Muscle layer of colon (tissue), 2 donors: ENCODE data around the gene NINJ2.

ENCODE experiments used
- H3K27ac ChIP-seq: one replicate; pipeline ENCODE4 v1.7.0; 2013; ENCODE audit warnings: low read depth, mild to moderate bottlenecking, low read length, moderate library complexity
- H3K27me3 ChIP-seq, 2 donors: one replicate each; pipeline ENCODE4 v1.7.0; 2013; ENCODE audit warnings: low read length in 2 of 2, mild to moderate bottlenecking in 2 of 2; ENCODE audit not compliant: insufficient read depth in 2 of 2, control insufficient read depth in 1 of 2
- H3K36me3 ChIP-seq: one replicate; pipeline ENCODE4 v1.7.0; 2013; ENCODE audit warnings: mild to moderate bottlenecking, low read length; ENCODE audit not compliant: insufficient read depth
- H3K4me1 ChIP-seq: one replicate; pipeline ENCODE4 v1.7.0; 2013; ENCODE audit warnings: mild to moderate bottlenecking, low read length; ENCODE audit not compliant: insufficient read depth
- H3K4me3 ChIP-seq, 2 donors: one replicate each; pipeline ENCODE4 v1.7.0; 2013; ENCODE audit warnings: low read length in 2 of 2, low read depth in 1 of 2, mild to moderate bottlenecking in 1 of 2, moderate library complexity in 1 of 2
- H3K9ac ChIP-seq: one replicate; pipeline ENCODE4 v1.7.0; 2013; ENCODE audit warnings: low read length
- H3K9me3 ChIP-seq: one replicate; pipeline ENCODE4 v1.7.0; 2013; ENCODE audit warnings: mild to moderate bottlenecking, low read length
- donor health status: abdominal sarcoma.
- donor health status: Adenocarcinoma of cecum.

The NINJ2 gene

GRCh38 chr12:539540-540310 lies 123.5 kb downstream of the NINJ2 start:
- no peaks in the 10 kb centered on the region for H3K4me1 ChIP-seq
- H3K27me3 ChIP-seq: no peaks in the 10 kb centered on the region
- no peaks in the 10 kb centered on the region for H3K9me3 ChIP-seq
- H3K4me3 ChIP-seq: no peak overlapping the region
- no peaks in the 10 kb centered on the region for H3K36me3 ChIP-seq
- no peak overlapping the region for H3K9ac ChIP-seq
- no peak overlapping the region for H3K27ac ChIP-seq

- no peaks in the 10 kb centered on the region for H3K4me1 ChIP-seq
- no peak overlapping the region for H3K9ac ChIP-seq
- no peaks in the 10 kb centered on the region for H3K27me3 ChIP-seq
- H3K9me3 ChIP-seq: no peaks in the 10 kb centered on the region
- H3K4me3 ChIP-seq: no peak overlapping the region
- H3K36me3 ChIP-seq: no peaks in the 10 kb centered on the region
- H3K27ac ChIP-seq: no peak overlapping the region
These were observed 124.3 kb downstream of the NINJ2 start for GRCh38 chr12:538731-539539.

- Histone ChIP-seq H3K27ac (no peak overlapping the region), H3K4me3 (no peak overlapping the region), H3K36me3 (no peaks in the 10 kb centered on the region), H3K9me3 (no peaks in the 10 kb centered on the region), H3K27me3 (no peaks in the 10 kb centered on the region), H3K4me1 (no peaks in the 10 kb centered on the region), H3K9ac (no peak overlapping the region)
These were observed 125.5 kb downstream of the NINJ2 start for GRCh38 chr12:537772-538171.

- Histone ChIP-seq H3K9ac (no peak overlapping the region), H3K4me1 (no peaks in the 10 kb centered on the region)
These were observed 126.4 kb downstream of the NINJ2 start for GRCh38 chr12:536751-537245.

GRCh38 chr12:535396-535795 lies 127.8 kb downstream of the NINJ2 start:
- Histone ChIP-seq H3K36me3 (no peaks in the 10 kb centered on the region), H3K27ac (no peak overlapping the region), H3K4me1 (no peaks in the 10 kb centered on the region), H3K9me3 (no peaks in the 10 kb centered on the region), H3K27me3 (no peaks in the 10 kb centered on the region), H3K4me3 (no peak overlapping the region), H3K9ac (no peak overlapping the region)

More at GRCh38 chr12:536751-537245, 126.4 kb downstream of the NINJ2 start:
- H3K27me3 ChIP-seq: no peaks in the 10 kb centered on the region
- no peak overlapping the region for H3K27ac ChIP-seq
- no peaks in the 10 kb centered on the region for H3K36me3 ChIP-seq
- H3K4me3 ChIP-seq: no peak overlapping the region
- H3K9me3 ChIP-seq: no peaks in the 10 kb centered on the region

- Histone ChIP-seq H3K4me3 (no peak overlapping the region), H3K9me3 (no peaks in the 10 kb centered on the region), H3K36me3 (no peaks in the 10 kb centered on the region), H3K27me3 (no peaks in the 10 kb centered on the region), H3K9ac (no peak overlapping the region), H3K27ac (no peak overlapping the region), H3K4me1 (no peaks in the 10 kb centered on the region)
These were observed 129.0 kb downstream of the NINJ2 start for GRCh38 chr12:534216-534615.

- Histone ChIP-seq H3K27me3 (no peaks in the 10 kb centered on the region), H3K9me3 (no peaks in the 10 kb centered on the region), H3K36me3 (no peaks in the 10 kb centered on the region), H3K4me3 (no peak overlapping the region), H3K9ac (no peak overlapping the region), H3K27ac (no peak overlapping the region), H3K4me1 (no peaks in the 10 kb centered on the region)
These were observed 129.5 kb downstream of the NINJ2 start for GRCh38 chr12:533718-534117.

- Histone ChIP-seq H3K4me1 (no peaks in the 10 kb centered on the region), H3K4me3 (no peak overlapping the region), H3K27ac (no peak overlapping the region)
These were observed 130.2 kb downstream of the NINJ2 start for GRCh38 chr12:532908-533565.

GRCh38 chr12:531951-532585 lies 131.2 kb downstream of the NINJ2 start:
- no peaks in the 10 kb centered on the region for H3K27me3 ChIP-seq
- no peak overlapping the region for H3K27ac ChIP-seq
- no peak overlapping the region for H3K4me3 ChIP-seq
- no peaks in the 10 kb centered on the region for H3K9me3 ChIP-seq
- H3K4me1 ChIP-seq: no peaks in the 10 kb centered on the region
- no peak overlapping the region for H3K9ac ChIP-seq
- no peaks in the 10 kb centered on the region for H3K36me3 ChIP-seq

More at GRCh38 chr12:532908-533565, 130.2 kb downstream of the NINJ2 start:
- Histone ChIP-seq H3K36me3 (no peaks in the 10 kb centered on the region), H3K27me3 (no peaks in the 10 kb centered on the region), H3K9ac (no peak overlapping the region), H3K9me3 (no peaks in the 10 kb centered on the region)

GRCh38 chr12:530821-531220 lies 132.4 kb downstream of the NINJ2 start:
- Histone ChIP-seq H3K9ac (no peak overlapping the region), H3K36me3 (no peaks in the 10 kb centered on the region), H3K4me1 (no peaks in the 10 kb centered on the region), H3K9me3 (no peaks in the 10 kb centered on the region), H3K27ac (no peak overlapping the region), H3K27me3 (no peaks in the 10 kb centered on the region), H3K4me3 (no peak overlapping the region)

- Histone ChIP-seq H3K4me3 (no peak overlapping the region), H3K4me1 (no peaks in the 10 kb centered on the region), H3K9ac (no peak overlapping the region), H3K27ac (no peak overlapping the region), H3K27me3 (no peaks in the 10 kb centered on the region), H3K36me3 (no peaks in the 10 kb centered on the region), H3K9me3 (no peaks in the 10 kb centered on the region)
These were observed 132.9 kb downstream of the NINJ2 start for GRCh38 chr12:530308-530707.
